ENCODE measurements around the gene NDST3.

DNA sequence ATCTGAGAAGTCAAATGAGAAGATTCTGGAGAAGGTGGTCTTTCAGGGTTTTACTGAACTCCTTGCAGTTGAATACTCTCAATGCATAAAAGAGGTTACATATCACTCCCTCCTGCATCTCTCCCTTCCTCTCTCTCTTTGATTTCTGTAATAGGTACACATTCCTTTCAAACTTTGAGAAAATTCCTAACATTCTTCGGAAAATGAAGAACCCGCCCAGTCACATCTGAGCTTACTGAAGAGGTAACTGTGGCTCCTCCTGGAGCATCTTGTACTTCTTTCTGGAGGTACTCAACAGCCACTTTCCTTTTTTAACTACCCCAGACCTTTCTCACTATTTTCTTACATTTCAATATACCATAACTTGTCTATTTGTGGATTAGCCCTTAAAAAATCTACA is 24.7 kb downstream of the NDST3 start:
- no peak for TF ChIP-seq EZH2 (optimal IDR thresholded peaks at IDR 0.05; ENCODE audit: low read depth, low read length)
- TF ChIP-seq, protein P1, sequence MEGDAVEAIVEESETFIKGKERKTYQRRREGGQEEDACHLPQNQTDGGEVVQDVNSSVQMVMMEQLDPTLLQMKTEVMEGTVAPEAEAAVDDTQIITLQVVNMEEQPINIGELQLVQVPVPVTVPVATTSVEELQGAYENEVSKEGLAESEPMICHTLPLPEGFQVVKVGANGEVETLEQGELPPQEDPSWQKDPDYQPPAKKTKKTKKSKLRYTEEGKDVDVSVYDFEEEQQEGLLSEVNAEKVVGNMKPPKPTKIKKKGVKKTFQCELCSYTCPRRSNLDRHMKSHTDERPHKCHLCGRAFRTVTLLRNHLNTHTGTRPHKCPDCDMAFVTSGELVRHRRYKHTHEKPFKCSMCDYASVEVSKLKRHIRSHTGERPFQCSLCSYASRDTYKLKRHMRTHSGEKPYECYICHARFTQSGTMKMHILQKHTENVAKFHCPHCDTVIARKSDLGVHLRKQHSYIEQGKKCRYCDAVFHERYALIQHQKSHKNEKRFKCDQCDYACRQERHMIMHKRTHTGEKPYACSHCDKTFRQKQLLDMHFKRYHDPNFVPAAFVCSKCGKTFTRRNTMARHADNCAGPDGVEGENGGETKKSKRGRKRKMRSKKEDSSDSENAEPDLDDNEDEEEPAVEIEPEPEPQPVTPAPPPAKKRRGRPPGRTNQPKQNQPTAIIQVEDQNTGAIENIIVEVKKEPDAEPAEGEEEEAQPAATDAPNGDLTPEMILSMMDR (IDR thresholded peaks at IDR 0.05; ENCODE audit: low read length) = no peak
- no peak for TF ChIP-seq EZH2phosphoT487 (IDR thresholded peaks at IDR 0.05; ENCODE audit: low read length)
